ENCODE results near the gene CPED1.
"Not testable (repeated sequence)": the region's sequence is repeated elsewhere in the genome, so short reads cannot be mapped to it uniquely, and the experiment has no call there.

Gene CPED1

DNA sequence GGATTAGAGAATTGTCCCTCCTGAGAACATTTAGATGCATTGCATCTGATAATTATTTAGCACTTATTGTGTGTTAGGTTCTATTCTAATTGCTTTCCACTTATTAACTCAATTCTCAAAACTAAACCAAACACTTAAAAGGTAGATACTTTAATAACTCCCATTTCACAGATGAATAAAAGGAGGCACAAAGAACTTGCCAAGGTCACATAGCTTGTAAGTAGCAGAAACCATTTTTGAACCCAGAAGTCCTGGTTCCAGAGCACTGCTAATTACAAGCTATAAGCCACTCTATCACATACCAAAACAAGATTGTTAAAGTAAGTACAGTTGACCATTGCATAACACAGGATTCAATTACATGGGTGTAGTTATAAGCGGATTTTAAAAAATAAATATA is 164.9 kb downstream of the CPED1 start:
- DNase-seq (ENCODE audit: low read depth) = no peak

DNA sequence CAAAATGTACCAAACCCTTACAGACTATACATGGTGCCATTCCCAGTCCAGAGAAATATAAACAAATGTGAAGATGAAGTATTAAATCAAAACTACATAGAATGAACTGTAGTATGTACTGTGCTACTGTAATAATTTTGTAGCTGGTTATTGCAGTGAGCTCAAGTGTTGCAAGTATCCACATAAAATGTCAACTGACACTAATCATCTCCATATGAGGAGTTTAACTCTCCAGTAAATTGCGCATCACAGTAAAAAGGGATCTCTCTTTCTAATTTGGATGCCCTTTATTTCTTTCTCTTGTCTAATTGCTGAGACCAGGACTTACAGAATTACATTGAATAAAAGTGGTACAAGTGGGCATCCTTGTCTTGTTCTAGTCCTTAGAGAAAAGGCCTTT is 165.5 kb downstream of the CPED1 start:
- DNase-seq (ENCODE audit: low read depth) = no peak

DNA sequence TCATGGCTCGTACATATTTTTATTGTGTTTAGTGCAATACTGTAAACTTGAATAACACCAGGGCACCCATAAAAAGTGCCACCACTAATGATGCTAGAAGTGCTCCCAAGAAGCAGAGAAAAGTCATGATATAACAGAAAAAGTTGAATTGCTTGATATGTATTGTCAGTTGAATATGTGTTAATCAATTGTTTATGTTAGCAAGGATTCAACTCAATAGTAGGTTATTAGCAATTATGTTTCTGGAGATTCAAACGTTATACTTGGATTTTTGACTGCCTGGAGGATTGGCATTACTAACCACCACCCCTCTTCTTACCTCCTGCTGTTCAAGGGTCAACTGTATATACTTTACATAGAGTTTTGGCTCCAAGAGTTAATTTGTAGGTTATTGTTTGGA is 168.3 kb downstream of the CPED1 start:
- DNase-seq (ENCODE audit: low read depth) = no peak

DNA sequence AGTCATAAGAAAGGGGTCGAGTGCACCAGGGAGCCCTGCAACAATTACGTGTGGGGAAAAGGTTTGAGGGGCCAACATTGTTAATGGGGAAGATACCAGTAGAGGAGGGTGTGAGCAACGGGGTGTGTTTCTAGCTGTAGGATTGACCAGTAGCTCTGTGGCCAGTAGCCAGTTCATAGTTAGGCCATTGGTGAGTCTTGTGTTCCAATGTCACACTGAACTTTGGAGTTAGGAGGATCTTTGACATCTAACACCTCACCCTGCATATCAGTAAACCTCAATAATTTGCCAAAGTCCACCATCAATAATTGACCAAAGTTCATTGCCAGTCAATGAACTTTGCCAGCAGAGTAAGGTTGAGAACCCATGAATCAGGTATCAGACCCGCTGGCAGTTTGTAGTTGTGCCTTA is 168.8 kb downstream of the CPED1 start:
- no peak for DNase-seq (ENCODE audit: low read depth)

DNA sequence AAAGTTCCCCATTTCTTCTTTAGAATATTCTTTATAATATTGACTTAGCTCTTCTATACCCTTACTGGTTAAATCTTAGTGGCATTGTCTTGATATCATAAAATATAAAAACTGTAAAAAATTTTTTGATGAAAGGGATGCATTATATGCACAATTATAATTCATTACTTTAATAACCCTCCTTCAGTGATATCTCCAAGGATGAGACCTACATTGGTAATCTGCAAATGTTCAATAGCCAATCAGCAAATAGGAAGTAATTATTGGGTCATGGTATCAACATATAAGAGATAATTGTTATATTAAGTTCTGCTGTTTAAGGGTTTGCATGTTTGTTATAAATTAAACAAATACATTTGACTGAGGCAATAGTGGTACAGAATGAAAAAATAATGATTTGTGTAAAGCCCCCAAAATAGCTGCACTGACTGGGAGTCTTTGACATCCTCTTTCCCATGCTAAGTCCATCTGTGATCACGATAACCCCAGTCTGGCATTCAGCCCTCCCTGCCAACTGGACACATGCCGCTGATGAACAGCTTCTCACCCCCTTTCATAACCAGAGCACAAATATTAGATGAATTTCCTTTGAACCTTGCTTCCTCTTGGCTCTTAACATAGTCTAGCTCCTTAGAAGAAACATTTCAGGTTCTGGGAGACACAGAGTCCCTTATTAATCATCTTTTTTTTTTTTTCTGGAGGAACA is 169.5 kb downstream of the CPED1 start:
- no peak for DNase-seq (ENCODE audit: low read depth)

DNA sequence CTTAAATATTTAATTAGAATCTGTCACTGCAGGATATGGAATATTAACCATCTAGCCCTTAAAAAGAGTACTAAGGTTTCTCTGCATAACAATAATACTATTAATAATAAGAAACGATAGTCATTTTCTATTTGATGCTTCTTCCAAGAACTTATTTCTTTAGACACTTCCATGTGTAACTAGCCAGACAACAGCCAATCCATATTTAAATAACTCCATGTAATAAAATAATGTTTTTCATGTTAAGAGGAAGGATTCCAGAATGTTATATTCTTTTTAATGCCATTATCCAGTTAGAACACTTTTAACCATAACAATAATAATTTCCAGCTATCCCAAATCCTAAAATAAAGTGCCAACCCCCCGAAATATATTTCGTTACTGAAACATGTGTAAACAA is 170.2 kb downstream of the CPED1 start:
- DNase-seq (ENCODE audit: low read depth) = no peak

DNA sequence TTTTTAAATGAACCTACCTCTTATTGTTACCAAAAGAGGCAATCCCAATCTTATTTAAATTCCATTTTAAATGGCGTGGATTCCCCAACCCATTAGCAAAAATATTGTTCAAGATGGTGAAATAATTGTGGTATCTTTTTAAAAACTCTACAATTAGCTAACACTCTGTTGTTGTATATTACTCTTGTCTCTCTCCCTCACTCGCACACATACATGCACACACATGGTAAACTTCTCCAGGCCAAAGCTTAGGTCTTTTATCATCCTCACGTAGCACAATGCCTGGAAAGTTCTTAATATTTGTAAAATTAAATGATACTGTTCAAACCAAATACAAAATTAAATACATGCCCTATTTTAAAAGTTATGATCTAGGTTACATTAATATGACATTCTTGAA is 171.0 kb downstream of the CPED1 start:
- DNase-seq (ENCODE audit: low read depth) = no peak

DNA sequence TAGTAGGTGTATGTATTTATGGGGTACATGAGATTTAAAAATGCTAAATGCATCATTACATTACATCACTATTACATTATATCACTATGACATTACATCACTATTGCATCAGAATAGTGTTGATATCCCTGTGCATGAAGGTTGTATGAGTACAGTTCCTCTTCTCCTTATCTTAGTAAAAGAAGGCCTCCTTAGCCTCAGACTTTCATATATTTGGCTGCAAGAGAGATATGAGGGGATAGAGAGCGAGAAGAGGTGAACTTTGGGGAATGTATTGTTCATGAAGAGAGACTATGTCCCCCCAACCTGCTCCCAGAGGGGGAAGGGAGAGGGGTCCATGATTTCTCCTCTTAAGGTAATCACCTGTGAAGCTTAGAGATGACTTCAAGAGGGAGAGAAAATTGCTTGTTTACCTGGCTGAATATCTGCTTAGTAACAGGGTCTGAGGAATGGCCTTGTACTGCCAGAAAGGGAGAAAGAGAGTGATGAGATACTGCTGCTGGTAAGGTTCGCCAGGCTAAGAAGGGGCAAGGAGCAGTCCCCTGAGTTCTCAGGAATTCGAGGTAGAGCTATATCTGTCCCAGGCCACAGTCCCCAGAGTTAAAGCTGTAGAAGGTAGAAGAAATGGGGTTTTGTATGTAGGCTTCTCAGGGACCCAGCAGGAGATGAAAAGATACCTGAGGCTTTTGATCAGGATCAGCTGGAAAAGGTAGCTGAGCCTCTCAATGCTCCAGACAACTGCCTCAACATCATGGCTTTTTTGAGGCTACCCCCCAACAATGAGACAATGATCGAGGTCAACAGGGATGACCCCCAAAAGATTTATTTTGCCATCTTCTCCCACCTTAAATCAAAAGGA is 171.9 kb downstream of the CPED1 start:
- no peak for DNase-seq (ENCODE audit: low read depth)

DNA sequence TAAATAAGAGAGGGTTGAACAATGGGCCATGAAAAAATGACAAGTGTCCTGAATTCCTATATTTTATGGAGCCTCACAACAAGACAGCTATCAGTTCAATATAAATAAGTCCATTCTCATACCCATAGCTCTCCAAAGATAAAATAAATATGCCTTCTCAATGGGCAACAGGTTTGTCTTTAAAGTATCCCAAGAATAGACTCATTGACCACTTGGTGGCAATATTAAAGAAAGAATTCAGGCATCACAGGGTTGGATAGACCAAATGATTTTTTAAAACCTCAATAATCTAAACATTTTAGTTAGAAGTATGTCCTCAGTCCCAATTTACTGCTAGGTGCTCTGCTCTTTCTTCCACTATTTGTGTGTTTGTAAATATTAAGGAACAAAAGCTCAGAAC is 175.2 kb downstream of the CPED1 start:
- DNase-seq (ENCODE audit: low read depth) = no peak

DNA sequence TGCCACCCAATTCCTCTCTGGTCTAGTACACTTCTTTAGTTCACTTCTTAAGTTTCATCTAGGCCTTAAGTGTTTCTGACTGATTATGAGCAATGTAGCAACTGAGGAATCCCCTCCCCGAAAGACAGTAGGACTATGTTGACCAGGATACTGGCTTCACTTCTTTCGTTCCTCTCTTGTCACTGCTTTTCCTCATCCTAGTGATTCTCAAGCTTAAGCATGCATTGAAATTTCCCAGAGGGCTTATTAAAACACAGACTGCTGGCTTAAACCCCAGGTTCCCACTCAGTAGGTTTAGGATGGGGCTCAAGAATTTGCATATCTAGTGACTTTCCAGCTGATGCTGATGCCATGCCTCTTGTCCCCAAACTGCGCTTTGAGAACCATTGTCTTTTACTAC is 175.7 kb downstream of the CPED1 start:
- DNase-seq (ENCODE audit: low read depth) = no peak

DNA sequence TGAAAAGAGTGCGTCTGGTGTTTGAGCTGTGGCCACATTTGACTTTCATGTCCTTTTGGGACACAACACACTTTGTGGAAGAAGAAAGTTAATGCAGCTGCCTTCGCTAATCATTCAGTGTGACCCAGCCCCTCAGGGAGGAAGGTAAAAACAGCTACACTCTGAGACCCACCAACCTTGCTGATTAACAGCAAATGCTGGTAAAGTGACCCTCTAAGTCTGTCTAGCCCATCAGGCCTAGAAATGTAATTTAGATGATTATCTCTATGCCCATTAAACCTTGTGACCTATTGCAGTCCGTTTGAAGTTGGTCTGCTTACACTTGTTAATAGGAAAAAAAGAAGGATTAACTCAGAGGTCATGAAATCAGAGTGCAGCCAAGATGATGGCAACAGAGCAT is 178.4 kb downstream of the CPED1 start:
- DNase-seq (ENCODE audit: low read depth) = no peak

DNA sequence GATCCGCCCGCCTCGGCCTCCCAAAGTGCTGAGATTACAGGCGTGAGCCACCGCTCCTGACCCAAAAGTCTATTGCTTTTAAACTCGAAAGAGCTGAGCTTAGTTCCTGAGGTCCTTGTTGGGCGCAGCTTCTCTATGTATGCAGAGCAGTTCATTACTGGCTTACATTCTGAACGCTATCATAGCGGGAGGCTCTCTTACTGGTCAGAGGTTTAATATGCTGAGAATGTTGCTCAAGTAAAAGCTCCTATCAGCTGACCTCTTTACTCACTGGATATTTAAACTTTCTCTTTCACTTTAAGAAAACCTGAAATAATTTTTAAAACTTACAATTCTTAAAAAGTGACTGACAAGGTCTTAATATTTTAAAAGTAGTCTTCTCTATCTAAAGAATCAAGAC is 179.5 kb downstream of the CPED1 start:
- no peak for DNase-seq (ENCODE audit: low read depth)

DNA sequence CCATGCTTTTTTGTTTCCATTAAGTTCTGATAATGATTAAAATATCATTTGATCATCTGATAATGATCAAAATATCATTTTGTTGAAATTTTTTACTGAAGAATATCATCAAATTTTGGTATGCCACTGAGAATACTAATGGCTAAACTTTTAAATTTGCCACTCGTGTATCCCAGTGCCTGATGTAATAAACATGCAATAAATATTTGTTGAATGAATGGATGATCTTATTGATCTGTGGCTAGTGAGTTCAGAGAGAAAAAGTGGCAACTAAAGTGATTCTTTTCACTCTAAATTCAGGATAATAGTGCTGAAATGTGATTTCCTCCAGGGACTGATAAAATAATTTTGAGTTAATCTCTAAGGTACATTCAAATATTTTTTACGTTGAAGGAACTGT is 181.0 kb downstream of the CPED1 start:
- DNase-seq (ENCODE audit: low read depth) = no peak

DNA sequence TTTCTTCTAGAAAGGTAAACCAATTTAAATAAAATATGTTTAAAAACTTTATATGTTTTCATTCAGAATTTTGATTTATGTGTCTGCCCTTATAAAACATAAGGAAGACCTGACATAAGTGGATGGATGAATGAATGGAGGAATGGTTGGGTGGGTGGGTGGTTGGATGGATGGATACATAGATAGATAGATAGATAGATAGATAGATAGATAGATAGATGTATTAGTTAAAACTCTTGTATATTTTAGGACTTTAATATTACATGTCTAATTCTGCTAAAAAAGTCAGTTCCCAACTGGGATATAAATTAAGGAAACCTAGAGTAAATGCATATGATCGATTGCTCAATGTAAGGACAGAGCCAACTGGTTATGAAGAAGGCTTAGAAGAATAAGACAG is 184.0 kb downstream of the CPED1 start:
- DNase-seq (ENCODE audit: low read depth) = no peak

DNA sequence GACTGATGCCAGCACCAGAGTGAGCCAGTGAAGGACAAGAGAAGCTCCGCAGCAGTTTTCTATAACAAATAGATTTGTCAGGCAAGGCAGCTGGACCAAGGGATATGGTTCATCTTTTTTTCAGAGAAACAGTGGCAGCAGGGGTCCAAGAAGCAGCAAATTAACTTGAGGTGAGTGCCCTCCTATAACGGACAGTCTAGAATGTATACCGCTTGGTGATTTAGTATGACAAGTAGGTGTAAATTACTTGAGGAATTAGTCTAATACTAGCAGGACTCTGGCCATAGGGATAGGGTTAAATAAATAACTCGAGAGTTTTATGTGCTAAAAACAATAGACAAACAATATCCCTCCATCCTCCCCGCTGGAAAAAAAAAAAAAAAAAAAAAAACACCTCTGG is 187.3 kb downstream of the CPED1 start:
- DNase-seq (ENCODE audit: low read depth) = no peak

DNA sequence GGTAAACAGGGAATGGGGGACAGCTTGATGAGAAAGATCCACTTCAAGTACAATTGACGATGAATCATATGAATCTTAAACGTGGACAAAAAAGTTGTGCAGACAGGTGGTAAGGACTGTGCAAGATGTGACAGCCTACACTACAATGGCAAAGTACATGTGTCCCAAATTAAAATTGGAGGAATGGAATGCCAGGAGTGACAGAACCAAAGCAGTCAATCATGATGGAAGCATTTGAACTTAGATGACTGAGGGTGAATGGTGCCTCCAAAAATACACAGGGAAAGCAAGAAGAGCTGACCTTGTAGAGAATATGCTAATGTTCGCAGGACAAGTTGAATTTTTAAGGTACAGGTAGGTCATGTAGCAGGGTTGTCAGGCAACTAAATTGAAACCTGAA is 189.9 kb downstream of the CPED1 start:
- DNase-seq (ENCODE audit: low read depth) = no peak

DNA sequence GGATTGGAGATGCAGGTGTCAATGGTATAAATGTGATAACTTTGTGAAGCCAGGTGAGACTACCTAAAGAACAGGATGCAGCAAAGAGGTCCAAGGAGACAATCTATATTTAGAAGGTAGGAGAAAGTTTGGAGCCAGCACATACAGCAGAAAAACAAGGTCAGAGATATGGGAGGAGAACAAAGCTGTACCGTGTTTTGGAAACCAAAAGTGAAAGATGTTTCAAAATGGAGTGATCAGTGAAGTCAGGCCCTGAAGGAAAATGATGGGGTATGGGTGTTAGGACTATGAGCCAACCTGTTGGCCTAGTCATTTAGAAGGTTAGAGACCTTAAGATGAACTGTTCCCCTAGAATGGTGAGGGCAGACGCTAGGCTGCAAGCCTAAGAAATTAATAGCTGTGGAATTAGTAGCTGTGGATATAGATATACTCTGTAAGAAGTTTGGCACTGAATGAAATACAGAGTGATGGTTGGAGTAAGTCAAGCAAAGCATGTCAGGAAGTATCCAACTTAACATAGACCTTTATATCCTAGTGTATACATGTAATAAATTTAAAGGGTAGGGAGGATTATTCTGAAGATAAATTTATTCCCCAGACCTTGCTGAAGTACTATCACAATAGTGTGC is 190.5 kb downstream of the CPED1 start:
- no peak for DNase-seq (ENCODE audit: low read depth)

DNA sequence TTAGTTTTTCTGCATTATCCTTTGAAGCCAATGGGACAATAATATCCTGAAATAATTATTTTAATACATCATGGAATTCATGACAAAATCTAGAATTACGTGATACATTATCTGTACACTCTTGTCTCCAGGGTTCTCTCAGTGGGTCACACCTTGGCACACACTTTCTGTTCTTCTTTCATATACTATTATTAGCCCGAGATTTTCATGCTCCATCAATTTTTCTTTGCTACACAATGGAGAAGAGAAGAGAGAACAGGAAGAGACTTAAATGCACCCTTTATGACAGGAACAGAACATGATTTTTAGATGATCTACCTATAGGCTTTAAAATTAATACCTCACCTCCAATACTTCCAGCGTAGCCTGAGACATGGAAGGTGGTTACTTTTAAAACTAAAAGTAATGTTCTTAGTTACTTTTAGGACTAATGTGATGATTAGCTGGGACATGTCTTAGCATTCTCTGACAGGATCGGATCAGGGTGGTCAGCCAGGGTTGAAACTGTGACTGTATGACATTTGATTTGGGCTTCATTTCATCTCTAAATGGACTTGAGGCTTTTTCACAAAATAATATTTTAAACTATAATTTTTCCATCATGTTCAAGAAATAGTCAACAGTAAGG is 192.0 kb downstream of the CPED1 start:
- no peak for DNase-seq (ENCODE audit: low read depth)

DNA sequence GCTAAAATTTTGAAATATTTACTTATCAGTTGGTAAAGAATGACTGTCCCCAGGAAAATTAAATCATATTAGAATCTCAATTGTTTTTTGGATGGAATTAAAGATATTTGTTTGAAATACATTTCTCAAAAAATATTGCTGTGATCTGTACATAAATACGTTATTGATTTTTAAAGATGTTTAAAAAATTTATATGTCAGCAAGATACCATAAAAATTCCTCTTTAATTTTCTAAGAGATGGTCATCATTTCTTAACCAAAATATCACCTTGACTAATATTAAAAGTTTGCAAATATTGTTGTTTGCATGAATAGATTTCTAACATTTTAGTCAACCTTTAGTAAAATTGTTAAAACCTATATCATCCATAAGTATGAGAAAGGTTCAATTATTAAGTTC is 192.8 kb downstream of the CPED1 start:
- DNase-seq (ENCODE audit: low read depth) = no peak

DNA sequence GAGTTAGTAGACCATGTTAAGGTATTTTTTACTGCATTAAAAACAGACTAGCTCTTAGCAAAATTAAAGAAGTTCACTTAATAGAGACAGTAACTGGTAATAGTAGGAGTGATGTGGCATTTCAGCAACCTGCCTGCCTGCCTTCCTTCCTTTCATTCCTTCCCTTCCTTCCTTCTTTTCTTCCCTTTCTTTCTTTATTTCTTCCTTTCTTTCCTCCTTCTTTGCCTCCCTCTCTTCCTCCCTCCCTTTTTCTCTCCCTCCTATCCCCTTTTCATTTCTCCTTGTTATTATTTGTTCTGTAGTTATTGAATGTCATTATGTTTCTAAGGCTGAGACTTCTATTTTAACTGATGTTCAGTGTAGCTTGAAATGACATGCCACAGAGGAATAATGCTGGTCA is 193.8 kb downstream of the CPED1 start:
- no peak for DNase-seq (ENCODE audit: low read depth)

DNA sequence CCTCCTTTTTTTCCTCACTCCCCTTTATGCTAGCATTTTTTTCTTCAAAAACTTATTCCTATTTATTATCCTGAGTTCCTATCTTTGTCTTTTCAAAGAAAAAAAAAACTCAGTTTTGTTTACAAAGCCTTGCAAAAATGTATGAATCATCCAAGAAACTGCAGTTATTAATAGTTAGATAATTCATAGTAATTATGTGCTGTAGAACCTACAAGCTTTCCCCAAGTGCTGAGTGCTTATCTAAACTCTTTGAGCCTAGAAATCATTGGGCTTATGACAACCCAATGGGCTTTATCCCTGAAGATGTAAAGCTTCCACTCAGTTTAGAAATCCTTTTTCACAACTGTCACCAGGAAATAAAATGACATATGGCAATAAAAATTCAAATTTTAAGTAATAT is 194.4 kb downstream of the CPED1 start:
- no peak for DNase-seq (ENCODE audit: low read depth)

DNA sequence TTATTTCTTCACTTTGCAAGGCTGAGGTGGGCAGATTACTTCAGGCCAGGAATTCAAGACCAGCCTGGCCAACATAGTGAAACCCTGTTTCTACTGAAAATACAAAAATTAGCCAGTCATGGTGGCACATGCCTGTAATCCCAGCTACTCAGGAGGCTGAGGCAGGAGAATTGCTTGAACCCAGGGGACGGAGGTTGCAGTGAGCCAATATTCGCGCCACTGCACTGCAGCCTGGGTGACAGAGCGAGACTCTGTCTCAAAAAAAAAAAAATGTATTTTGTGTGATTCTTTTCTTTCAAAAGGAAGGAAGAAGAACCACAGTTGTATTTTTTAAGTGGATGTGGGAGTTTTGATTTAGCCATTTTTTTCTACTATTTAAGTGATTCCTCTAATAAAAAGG is 195.4 kb downstream of the CPED1 start:
- not testable (repeated sequence) for DNase-seq (ENCODE audit: low read depth)

DNA sequence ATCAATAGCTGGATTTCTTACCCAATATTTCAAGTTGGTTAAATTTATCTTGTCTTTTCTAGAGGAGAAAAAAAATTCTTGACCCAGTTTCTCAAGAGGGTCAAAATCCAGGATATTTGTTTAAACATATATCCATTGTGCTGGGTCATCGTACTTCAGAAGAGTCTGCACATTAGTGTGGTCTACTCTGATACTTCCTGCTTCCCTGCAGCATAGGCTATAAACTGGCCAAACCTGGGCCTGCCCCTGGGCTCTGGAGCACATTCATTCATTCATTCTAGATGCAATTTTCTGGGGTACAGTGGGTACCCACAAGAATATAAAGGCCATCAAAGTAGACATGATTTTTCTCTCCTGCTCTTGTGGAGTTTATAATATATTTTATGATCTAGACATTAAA is 198.2 kb downstream of the CPED1 start:
- DNase-seq (ENCODE audit: low read depth) = no peak

Measured in activated gamma-delta T cell treated with anti-CD3 and anti-CD28 coated beads, Interleukin-2, amount 50 U/mL, for 16 hours (primary cell).